ENCODE measurements around the gene FBXO9.

DNA sequence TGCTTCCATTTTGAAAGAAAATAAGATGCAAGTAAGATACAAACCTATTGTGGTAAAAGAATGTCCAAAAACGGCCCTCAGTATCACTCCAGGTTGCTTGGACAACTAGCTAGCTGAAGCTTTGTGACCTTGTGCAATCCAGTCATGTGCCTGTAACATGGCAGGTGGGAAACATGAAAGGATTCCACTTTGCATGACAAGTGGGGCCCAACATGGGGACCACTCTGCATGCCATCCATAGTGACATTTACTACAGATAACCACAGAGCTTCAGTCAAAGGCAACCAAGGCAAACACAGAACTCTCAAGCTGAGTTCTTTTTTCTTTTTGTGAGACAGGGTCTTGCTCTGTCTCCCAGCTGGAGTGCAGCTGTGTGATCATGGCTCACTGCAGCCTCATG lies 15.8 kb upstream of the FBXO9 start:
- no peak for TF ChIP-seq CTCF (IDR thresholded peaks at IDR 0.05 in 2 of 3, conservative IDR thresholded peaks at IDR 0.05 in 1 of 3; ENCODE audit: borderline replicate concordance in 1 of 3, insufficient read depth in 1 of 3, low read depth in 2 of 3, low read length in 2 of 3)
- TF ChIP-seq, protein P1, sequence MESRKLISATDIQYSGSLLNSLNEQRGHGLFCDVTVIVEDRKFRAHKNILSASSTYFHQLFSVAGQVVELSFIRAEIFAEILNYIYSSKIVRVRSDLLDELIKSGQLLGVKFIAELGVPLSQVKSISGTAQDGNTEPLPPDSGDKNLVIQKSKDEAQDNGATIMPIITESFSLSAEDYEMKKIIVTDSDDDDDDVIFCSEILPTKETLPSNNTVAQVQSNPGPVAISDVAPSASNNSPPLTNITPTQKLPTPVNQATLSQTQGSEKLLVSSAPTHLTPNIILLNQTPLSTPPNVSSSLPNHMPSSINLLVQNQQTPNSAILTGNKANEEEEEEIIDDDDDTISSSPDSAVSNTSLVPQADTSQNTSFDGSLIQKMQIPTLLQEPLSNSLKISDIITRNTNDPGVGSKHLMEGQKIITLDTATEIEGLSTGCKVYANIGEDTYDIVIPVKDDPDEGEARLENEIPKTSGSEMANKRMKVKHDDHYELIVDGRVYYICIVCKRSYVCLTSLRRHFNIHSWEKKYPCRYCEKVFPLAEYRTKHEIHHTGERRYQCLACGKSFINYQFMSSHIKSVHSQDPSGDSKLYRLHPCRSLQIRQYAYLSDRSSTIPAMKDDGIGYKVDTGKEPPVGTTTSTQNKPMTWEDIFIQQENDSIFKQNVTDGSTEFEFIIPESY (IDR thresholded peaks at IDR 0.05; ENCODE audit: extremely low read depth, insufficient replicate concordance, low read length): no peak
- TF ChIP-seq REST (IDR thresholded peaks at IDR 0.05; ENCODE audit: low read depth): no peak
- no peak for TF ChIP-seq EZH2 (IDR thresholded peaks at IDR 0.05)
- TF ChIP-seq ATF3 (IDR thresholded peaks at IDR 0.05): no peak

Data from HCT116 (cell line).